DND-41 (cell line): ENCODE measurements around the gene DENND2D.

Experiments used
- ATAC-seq: fragments of 200-7000 bp; cut with Tn5 transposase; 3 replicates; pipeline ENCODE4 v1.9.1; 2021; ENCODE audit warnings: low read depth; ENCODE audit not compliant: insufficient read depth
- DNase-seq: peaks from one replicate; pipeline ENCODE4 v3.0.0-alpha.2; 2020
- H2AFZ ChIP-seq: 2 replicates; pipeline ENCODE4 v1.6.0; 2012; ENCODE audit warnings: low read depth, low read length
- H3K27ac ChIP-seq: 2 replicates; pipeline ENCODE4 v1.5.1; 2012; ENCODE audit warnings: low read length, inconsistent platforms
- H3K27me3 ChIP-seq: fragments of 200-600 bp; sonication (generic); 2 replicates; pipeline ENCODE4 v1.6.0; 2012; ENCODE audit warnings: low read length, mild to moderate bottlenecking, inconsistent platforms; ENCODE audit not compliant: insufficient read depth, poor library complexity
- H3K36me3 ChIP-seq: 2 replicates; pipeline ENCODE4 v1.5.1; 2012; ENCODE audit warnings: low read length, inconsistent platforms; ENCODE audit not compliant: insufficient read depth
- H3K4me1 ChIP-seq: 2 replicates; pipeline ENCODE4 v1.5.1; 2012; ENCODE audit warnings: mild to moderate bottlenecking, low read length; ENCODE audit not compliant: insufficient read depth
- H3K4me2 ChIP-seq: 2 replicates; pipeline ENCODE4 v1.6.0; 2012; ENCODE audit warnings: mild to moderate bottlenecking, moderate library complexity, low read length, inconsistent platforms; ENCODE audit not compliant: insufficient read depth
- H3K4me3 ChIP-seq, 2 experiments: fragments of 200-600 bp in 1 of 2; shearing (Covaris generic) in 1 of 2; 2 replicates each; pipeline ENCODE4 v1.5.1; 2012 to 2016; ENCODE audit warnings: inconsistent platforms in 2 of 2, low read length in 2 of 2, mild to moderate bottlenecking in 2 of 2, low read depth in 1 of 2, moderate library complexity in 1 of 2
- H3K79me2 ChIP-seq: 2 replicates; pipeline ENCODE4 v1.6.0; 2012; ENCODE audit warnings: low read length, inconsistent platforms; ENCODE audit not compliant: insufficient read depth
- H3K9ac ChIP-seq: 2 replicates; pipeline ENCODE4 v1.6.0; 2012; ENCODE audit warnings: low read depth, mild to moderate bottlenecking, inconsistent platforms, low read length, moderate library complexity
- H3K9me3 ChIP-seq: 2 replicates; pipeline ENCODE4 v1.5.1; 2012; ENCODE audit warnings: low read length, moderate library complexity, mild to moderate bottlenecking, inconsistent platforms; ENCODE audit not compliant: insufficient read depth, severe bottlenecking
- H4K20me1 ChIP-seq: 2 replicates; pipeline ENCODE4 v1.6.0; 2012; ENCODE audit warnings: low read length; ENCODE audit not compliant: insufficient read depth
- EZH2 ChIP-seq: IDR thresholded peaks from 3 replicates; pipeline ENCODE4 v1.6.1; 2012; ENCODE audit warnings: borderline replicate concordance, low read depth, mild to moderate bottlenecking, moderate library complexity, low read length, inconsistent platforms; ENCODE audit not compliant: severe bottlenecking
- TF ChIP-seq, protein P1 (sequence below): IDR thresholded peaks from 2 replicates; pipeline ENCODE4 v1.5.1; 2012; ENCODE audit warnings: borderline replicate concordance, low read length, moderate library complexity, mild to moderate bottlenecking; ENCODE audit not compliant: poor library complexity, severe bottlenecking; ENCODE audit errors: extremely low read depth

The DENND2D gene

DNA sequence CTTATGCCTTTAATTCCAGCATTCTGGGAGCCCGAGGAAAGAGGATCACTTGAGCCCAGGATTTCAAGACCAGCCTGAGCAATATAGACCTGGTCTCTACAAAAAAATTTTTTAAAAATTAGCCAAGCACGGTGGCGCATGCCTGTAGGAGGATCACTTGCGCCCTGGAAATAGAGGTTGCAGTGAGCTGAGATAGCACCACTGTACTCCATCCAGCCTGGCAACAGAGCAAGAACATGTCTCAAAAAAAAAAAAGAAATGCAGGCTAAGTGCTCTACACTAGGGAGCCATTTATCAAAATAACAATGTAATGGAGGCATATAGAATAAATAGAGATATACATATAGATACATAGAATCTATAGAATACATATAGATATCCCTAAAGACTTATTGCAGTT lies 37.1 kb downstream of the DENND2D start:
- no peaks in the 10 kb centered on the region for H3K9me3 ChIP-seq
- peaks cover 67% of the 10 kb centered on the region for H3K79me2 ChIP-seq
- ATAC-seq (no peak), DNase-seq (no peak)
- H3K4me1 ChIP-seq, result no peaks in the 10 kb centered on the region
- H3K9ac ChIP-seq, result no peak overlapping the region
- H3K27me3 ChIP-seq, result no peaks in the 10 kb centered on the region
- H3K27ac ChIP-seq, result no peak overlapping the region
- no peak overlapping the region for H3K4me2 ChIP-seq
- no peaks in the 10 kb centered on the region for H4K20me1 ChIP-seq
- H3K4me3 ChIP-seq, result no peak overlapping the region
- H3K36me3 ChIP-seq, result peaks cover 78% of the 10 kb centered on the region
- no peak for TF ChIP-seq EZH2
- TF ChIP-seq, protein P1, sequence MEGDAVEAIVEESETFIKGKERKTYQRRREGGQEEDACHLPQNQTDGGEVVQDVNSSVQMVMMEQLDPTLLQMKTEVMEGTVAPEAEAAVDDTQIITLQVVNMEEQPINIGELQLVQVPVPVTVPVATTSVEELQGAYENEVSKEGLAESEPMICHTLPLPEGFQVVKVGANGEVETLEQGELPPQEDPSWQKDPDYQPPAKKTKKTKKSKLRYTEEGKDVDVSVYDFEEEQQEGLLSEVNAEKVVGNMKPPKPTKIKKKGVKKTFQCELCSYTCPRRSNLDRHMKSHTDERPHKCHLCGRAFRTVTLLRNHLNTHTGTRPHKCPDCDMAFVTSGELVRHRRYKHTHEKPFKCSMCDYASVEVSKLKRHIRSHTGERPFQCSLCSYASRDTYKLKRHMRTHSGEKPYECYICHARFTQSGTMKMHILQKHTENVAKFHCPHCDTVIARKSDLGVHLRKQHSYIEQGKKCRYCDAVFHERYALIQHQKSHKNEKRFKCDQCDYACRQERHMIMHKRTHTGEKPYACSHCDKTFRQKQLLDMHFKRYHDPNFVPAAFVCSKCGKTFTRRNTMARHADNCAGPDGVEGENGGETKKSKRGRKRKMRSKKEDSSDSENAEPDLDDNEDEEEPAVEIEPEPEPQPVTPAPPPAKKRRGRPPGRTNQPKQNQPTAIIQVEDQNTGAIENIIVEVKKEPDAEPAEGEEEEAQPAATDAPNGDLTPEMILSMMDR, result no peak
- no peak overlapping the region for H2AFZ ChIP-seq

DNA sequence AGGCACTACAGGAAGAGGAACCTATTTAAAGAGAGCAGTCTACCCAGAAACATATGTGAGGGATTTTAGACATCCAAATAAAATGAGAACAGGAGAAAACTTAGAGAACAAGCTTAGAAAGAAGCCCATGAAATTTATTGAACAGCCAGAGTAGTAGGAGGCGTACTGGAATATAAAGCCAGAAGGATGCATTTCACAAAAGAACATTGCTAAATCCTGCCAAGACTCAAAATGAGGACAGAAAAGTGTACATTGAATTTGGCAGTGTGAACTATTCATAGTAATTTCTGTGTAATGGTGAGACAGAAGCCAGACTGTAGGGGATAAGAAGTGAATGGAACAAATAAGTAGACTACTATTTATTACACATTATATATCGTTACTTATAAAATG lies 38.0 kb downstream of the DENND2D start:
- Histone ChIP-seq H3K79me2 (peaks cover 73% of the 10 kb centered on the region), H3K4me1 (no peaks in the 10 kb centered on the region), H4K20me1 (peaks cover 1% of the 10 kb centered on the region; the same call in 1 of the 2 replicates), H3K27ac (no peak overlapping the region), H3K9ac (no peak overlapping the region), H2AFZ (no peak overlapping the region), H3K9me3 (no peaks in the 10 kb centered on the region), H3K36me3 (peaks cover 73% of the 10 kb centered on the region), H3K27me3 (no peaks in the 10 kb centered on the region), H3K4me2 (no peak overlapping the region), H3K4me3 (no peak overlapping the region)
- TF ChIP-seq EZH2, result no peak
- TF ChIP-seq, protein P1, result no peak
- no peak for ATAC-seq
- no peak for DNase-seq

DNA sequence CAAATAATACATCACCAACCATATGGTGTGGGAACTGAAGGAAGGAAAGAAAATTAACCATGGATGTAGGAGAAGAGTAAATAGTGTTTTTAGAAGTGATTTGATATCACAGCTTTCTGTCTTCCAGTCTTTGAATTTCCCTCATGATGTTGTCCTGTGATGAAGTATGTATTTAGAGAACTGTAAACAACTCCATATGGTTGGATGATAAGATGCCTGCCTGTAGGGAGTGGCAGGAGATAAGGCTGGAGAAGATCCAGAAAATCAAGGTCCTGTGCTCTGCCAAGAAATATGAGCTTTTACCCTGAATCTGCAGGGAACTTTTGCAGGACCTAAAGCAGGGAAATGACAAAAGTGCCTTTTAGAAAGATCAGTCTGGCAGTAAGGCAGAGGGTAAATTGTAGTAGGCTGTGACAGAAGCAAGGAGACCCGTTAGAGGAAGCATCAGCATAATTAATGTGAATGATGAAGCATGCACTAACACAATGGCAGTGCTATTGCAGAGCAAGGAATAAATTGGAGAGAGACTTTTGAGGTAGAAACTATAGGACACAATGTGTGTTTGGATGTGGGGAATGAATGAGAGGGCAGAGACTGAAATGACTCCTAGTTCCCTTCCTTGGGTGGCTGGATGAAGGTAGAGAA lies 38.5 kb downstream of the DENND2D start:
- ATAC-seq (no peak), DNase-seq (no peak)
- Histone ChIP-seq H2AFZ (no peak overlapping the region), H3K9ac (no peak overlapping the region), H3K36me3 (peaks cover 73% of the 10 kb centered on the region), H3K79me2 (peaks cover 77% of the 10 kb centered on the region), H3K4me1 (no peaks in the 10 kb centered on the region), H3K4me3 (no peak overlapping the region), H3K27ac (no peak overlapping the region), H3K4me2 (no peak overlapping the region), H3K9me3 (no peaks in the 10 kb centered on the region), H3K27me3 (no peaks in the 10 kb centered on the region), H4K20me1 (peaks cover 3% of the 10 kb centered on the region; the same call in 1 of the 2 replicates)
- TF ChIP-seq, protein P1, result no peak
- TF ChIP-seq EZH2, result no peak
